Measurements from ENCODE around the gene HLA-DPA1.

Gene HLA-DPA1

GRCh38 chr6:33073431-33073871, at the start of gene HLA-DPA1:
Gene HLA-DPA1, minus strand, starts transcription at chr6:33073649.
- Histone ChIP-seq H3K27ac (ENCODE audit: low read depth, low read length) (no peak within 1 kb of the TSS), H3K9ac (ENCODE audit: low read length) (peak within 1 kb of the TSS; percentile 35), H3K36me3 (ENCODE audit: control insufficient read depth, insufficient read depth, low read length) (no peaks in the 10 kb centered on the region), H3K27me3 (ENCODE audit: control insufficient read depth, insufficient read depth, low read length) (no peaks in the 10 kb centered on the region), H3K4me3 (ENCODE audit: low read length) (peak within 1 kb of the TSS; percentile 57), H3K4me1 (ENCODE audit: control insufficient read depth, insufficient read depth, low read length) (no peaks in the 10 kb centered on the region)

- no peaks in the 10 kb centered on the region for H3K4me1 ChIP-seq (ENCODE audit: control insufficient read depth, insufficient read depth, low read length)
- no peak overlapping the region for H3K4me3 ChIP-seq (ENCODE audit: low read length)
- H3K27me3 ChIP-seq (ENCODE audit: control insufficient read depth, insufficient read depth, low read length): no peaks in the 10 kb centered on the region
- H3K9ac ChIP-seq (ENCODE audit: low read length): no peak overlapping the region
- no peaks in the 10 kb centered on the region for H3K36me3 ChIP-seq (ENCODE audit: control insufficient read depth, insufficient read depth, low read length)
- H3K27ac ChIP-seq (ENCODE audit: low read depth, low read length): no peak overlapping the region
Measured at GRCh38 chr6:33123181-33123580, 49.7 kb upstream of the HLA-DPA1 start.

- Histone ChIP-seq H3K4me1 (ENCODE audit: control insufficient read depth, insufficient read depth, low read length) (no peaks in the 10 kb centered on the region), H3K4me3 (ENCODE audit: low read length) (no peak overlapping the region), H3K27me3 (ENCODE audit: control insufficient read depth, insufficient read depth, low read length) (peaks cover 12% of the 10 kb centered on the region), H3K36me3 (ENCODE audit: control insufficient read depth, insufficient read depth, low read length) (no peaks in the 10 kb centered on the region), H3K27ac (ENCODE audit: low read depth, low read length) (no peak overlapping the region), H3K9ac (ENCODE audit: low read length) (no peak overlapping the region)
Measured at GRCh38 chr6:33120001-33120400, 46.6 kb upstream of the HLA-DPA1 start.

GRCh38 chr6:33118525-33119123, 45.2 kb upstream of the HLA-DPA1 start:
- peaks cover 12% of the 10 kb centered on the region for H3K27me3 ChIP-seq (ENCODE audit: control insufficient read depth, insufficient read depth, low read length)
- no peaks in the 10 kb centered on the region for H3K36me3 ChIP-seq (ENCODE audit: control insufficient read depth, insufficient read depth, low read length)
- H3K4me1 ChIP-seq (ENCODE audit: control insufficient read depth, insufficient read depth, low read length): no peaks in the 10 kb centered on the region
- H3K4me3 ChIP-seq (ENCODE audit: low read length): no peak overlapping the region
- H3K27ac ChIP-seq (ENCODE audit: low read depth, low read length): no peak overlapping the region
- H3K9ac ChIP-seq (ENCODE audit: low read length): no peak overlapping the region

GRCh38 chr6:33117811-33118277, 44.4 kb upstream of the HLA-DPA1 start:
- Histone ChIP-seq H3K9ac (ENCODE audit: low read length) (no peak overlapping the region), H3K27ac (ENCODE audit: low read depth, low read length) (no peak overlapping the region), H3K27me3 (ENCODE audit: control insufficient read depth, insufficient read depth, low read length) (peaks cover 12% of the 10 kb centered on the region), H3K4me3 (ENCODE audit: low read length) (no peak overlapping the region), H3K36me3 (ENCODE audit: control insufficient read depth, insufficient read depth, low read length) (no peaks in the 10 kb centered on the region), H3K4me1 (ENCODE audit: control insufficient read depth, insufficient read depth, low read length) (no peaks in the 10 kb centered on the region)

DNA sequence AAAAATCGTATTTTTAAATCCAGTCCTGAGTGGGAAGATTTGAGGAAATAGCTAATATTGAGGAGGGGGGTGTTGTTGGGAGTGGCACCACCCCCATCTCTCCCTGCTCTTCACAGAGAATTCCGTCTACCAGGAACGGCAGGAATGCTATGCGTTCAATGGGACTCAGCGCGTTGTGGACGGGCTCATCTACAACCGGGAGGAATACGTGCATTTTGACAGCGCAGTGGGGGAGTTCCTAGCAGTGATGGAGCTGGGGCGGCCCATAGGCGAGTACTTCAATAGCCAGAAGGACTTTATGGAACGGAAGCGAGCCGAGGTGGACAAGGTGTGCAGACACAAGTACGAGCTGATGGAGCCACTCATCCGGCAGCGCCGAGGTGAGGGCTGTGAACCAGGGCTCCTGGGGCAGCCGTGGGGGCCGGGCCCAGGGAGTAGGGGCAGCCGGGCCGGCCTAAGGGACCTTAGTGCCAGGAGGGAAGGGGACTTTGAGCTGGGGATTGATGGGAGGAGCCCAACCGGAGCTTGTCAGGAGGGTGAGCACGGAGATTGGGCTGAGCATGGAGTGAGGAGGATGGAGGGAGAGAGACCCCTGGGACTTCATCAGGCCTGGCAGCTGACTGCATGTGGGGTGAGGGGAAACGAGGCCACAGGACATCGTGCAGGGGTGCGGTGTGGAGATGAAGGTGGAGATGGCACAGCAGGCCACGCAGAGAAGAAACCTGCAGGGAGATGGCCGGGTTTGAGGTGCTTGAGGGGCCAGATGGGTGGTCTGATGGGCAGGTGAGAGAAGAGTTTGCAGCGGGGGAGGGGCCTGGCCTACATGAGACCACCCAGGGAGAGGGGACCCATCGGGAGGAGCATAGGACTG, 43.6 kb upstream of the HLA-DPA1 start:
- H3K27me3 ChIP-seq (ENCODE audit: control insufficient read depth, insufficient read depth, low read length): peaks cover 15% of the 10 kb centered on the region
- no peaks in the 10 kb centered on the region for H3K36me3 ChIP-seq (ENCODE audit: control insufficient read depth, insufficient read depth, low read length)
- no peak overlapping the region for H3K4me3 ChIP-seq (ENCODE audit: low read length)
- no peak overlapping the region for H3K27ac ChIP-seq (ENCODE audit: low read depth, low read length)
- no peaks in the 10 kb centered on the region for H3K4me1 ChIP-seq (ENCODE audit: control insufficient read depth, insufficient read depth, low read length)
- H3K9ac ChIP-seq (ENCODE audit: low read length): no peak overlapping the region

DNA sequence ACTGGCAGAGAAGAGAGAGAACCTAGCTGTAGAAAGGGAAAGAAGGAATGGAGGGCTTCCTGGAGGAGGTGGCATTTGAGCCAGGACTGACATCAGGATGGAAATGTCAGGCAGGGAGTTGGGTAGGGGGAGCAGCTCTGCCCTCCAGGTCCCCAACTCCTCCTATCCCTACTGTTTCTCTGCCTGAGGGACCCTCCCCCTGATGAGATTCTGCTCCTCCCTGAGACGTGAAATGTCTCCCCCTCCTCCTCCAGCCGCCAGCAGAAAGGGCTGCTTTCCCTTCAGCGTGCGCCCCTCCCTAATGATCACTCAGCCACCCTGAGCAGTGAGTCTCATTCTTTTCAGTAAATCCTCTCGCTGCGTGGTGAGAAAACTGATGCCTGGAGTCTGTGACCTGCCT, 43.0 kb upstream of the HLA-DPA1 start:
- Histone ChIP-seq H3K4me3 (ENCODE audit: low read length) (no peak overlapping the region), H3K27me3 (ENCODE audit: control insufficient read depth, insufficient read depth, low read length) (peaks cover 15% of the 10 kb centered on the region), H3K27ac (ENCODE audit: low read depth, low read length) (no peak overlapping the region)

DNA sequence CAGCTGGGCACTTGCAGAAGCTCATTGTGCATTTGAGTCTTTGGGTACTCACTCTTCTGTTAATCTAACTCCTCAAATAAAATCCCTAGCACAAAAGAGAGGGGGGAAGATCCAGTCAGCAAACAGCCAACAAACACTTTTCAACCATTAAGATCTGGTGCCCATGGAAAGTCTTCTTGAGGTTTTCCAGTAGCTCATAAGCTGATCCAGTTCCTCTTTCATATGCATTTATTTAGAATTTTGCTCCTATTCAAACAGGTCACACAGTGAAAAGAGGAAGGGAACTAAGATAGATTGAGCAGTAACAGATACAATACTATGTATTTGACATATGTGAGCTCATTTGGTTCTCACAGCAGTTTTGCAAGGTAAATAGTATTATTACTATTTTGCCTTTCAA, 41.0 kb upstream of the HLA-DPA1 start:
- peaks cover 15% of the 10 kb centered on the region for H3K27me3 ChIP-seq (ENCODE audit: control insufficient read depth, insufficient read depth, low read length)
- no peak overlapping the region for H3K4me3 ChIP-seq (ENCODE audit: low read length)
- H3K36me3 ChIP-seq (ENCODE audit: control insufficient read depth, insufficient read depth, low read length): no peaks in the 10 kb centered on the region
- H3K27ac ChIP-seq (ENCODE audit: low read depth, low read length): no peak overlapping the region
- no peak overlapping the region for H3K9ac ChIP-seq (ENCODE audit: low read length)
- no peaks in the 10 kb centered on the region for H3K4me1 ChIP-seq (ENCODE audit: control insufficient read depth, insufficient read depth, low read length)

More for the DNA sequence above, 43.0 kb upstream of the HLA-DPA1 start:
- no peaks in the 10 kb centered on the region for H3K36me3 ChIP-seq (ENCODE audit: control insufficient read depth, insufficient read depth, low read length)
- H3K9ac ChIP-seq (ENCODE audit: low read length): no peak overlapping the region
- no peaks in the 10 kb centered on the region for H3K4me1 ChIP-seq (ENCODE audit: control insufficient read depth, insufficient read depth, low read length)

DNA sequence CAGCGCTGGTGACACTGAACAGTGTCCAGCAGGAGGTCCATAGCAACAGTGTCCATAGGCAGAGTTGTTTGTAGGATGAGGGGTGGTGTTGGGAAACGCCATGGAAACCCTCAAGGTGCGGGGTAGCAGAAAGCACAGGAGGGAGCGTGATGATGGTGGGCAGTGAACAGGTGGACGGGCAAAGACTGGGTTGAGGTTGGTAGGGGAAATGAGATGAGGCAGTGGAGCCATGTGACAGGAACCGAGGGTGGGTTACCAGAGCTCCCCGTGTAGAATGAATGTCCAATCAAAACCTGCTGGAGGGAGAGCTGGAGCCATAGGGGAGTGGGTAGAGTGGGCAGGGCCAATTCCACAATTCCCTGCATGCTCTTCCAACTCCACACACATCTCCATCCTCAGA, 40.3 kb upstream of the HLA-DPA1 start:
- Histone ChIP-seq H3K27ac (ENCODE audit: low read depth, low read length) (no peak overlapping the region), H3K4me3 (ENCODE audit: low read length) (no peak overlapping the region), H3K4me1 (ENCODE audit: control insufficient read depth, insufficient read depth, low read length) (no peaks in the 10 kb centered on the region), H3K36me3 (ENCODE audit: control insufficient read depth, insufficient read depth, low read length) (no peaks in the 10 kb centered on the region), H3K9ac (ENCODE audit: low read length) (no peak overlapping the region), H3K27me3 (ENCODE audit: control insufficient read depth, insufficient read depth, low read length) (peaks cover 15% of the 10 kb centered on the region)

DNA sequence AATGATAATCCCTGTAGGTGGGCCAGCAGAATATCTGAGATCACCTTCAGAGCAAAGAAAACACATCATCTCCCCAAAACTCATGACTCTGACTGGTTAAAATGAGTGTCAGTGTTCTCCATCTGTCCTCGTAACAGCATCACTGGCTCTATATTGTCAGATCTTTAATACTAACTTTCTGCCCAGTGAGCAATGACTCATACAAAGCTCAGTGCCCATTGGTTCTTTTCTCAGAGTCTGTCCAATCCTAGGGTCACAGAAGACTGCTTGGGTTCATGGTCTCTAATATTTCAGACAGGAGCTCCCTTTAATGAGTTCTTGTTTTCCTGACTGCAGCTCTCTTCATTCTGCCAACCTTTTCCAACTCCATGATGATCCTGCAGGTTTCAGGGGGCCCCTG, 38.7 kb upstream of the HLA-DPA1 start:
- H3K27me3 ChIP-seq (ENCODE audit: control insufficient read depth, insufficient read depth, low read length): peaks cover 11% of the 10 kb centered on the region
- no peak overlapping the region for H3K4me3 ChIP-seq (ENCODE audit: low read length)
- no peak overlapping the region for H3K27ac ChIP-seq (ENCODE audit: low read depth, low read length)
- no peaks in the 10 kb centered on the region for H3K36me3 ChIP-seq (ENCODE audit: control insufficient read depth, insufficient read depth, low read length)
- H3K9ac ChIP-seq (ENCODE audit: low read length): no peak overlapping the region
- H3K4me1 ChIP-seq (ENCODE audit: control insufficient read depth, insufficient read depth, low read length): no peaks in the 10 kb centered on the region

DNA sequence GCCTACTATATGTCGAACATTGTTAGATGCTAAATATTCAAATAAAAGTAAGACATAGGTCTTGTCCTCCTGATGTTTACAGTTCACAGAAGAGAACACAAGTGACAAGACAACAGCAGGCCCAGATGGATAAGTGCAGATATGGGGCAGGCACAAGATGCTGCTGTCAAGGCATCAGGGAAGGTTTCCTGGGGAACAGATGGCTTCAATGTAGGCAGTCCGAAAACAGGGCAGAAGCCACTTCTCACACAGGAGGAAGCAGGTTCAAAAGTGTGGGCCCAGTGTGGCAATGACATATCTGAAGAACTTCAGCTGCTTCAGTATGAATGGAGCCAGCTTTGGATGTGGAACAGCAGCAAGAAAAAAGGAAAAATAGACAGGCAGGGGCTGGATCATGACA, 34.9 kb upstream of the HLA-DPA1 start:
- no peaks in the 10 kb centered on the region for H3K36me3 ChIP-seq (ENCODE audit: control insufficient read depth, insufficient read depth, low read length)
- peaks cover 3% of the 10 kb centered on the region for H3K27me3 ChIP-seq (ENCODE audit: control insufficient read depth, insufficient read depth, low read length)
- no peak overlapping the region for H3K27ac ChIP-seq (ENCODE audit: low read depth, low read length)
- no peak overlapping the region for H3K4me3 ChIP-seq (ENCODE audit: low read length)
- H3K4me1 ChIP-seq (ENCODE audit: control insufficient read depth, insufficient read depth, low read length): no peaks in the 10 kb centered on the region
- H3K9ac ChIP-seq (ENCODE audit: low read length): no peak overlapping the region

GRCh38 chr6:33107641-33108040, 34.2 kb upstream of the HLA-DPA1 start:
- H3K4me1 ChIP-seq (ENCODE audit: control insufficient read depth, insufficient read depth, low read length): no peaks in the 10 kb centered on the region
- no peak overlapping the region for H3K27ac ChIP-seq (ENCODE audit: low read depth, low read length)
- no peak overlapping the region for H3K4me3 ChIP-seq (ENCODE audit: low read length)
- peaks cover 2% of the 10 kb centered on the region for H3K27me3 ChIP-seq (ENCODE audit: control insufficient read depth, insufficient read depth, low read length)
- no peak overlapping the region for H3K9ac ChIP-seq (ENCODE audit: low read length)
- H3K36me3 ChIP-seq (ENCODE audit: control insufficient read depth, insufficient read depth, low read length): no peaks in the 10 kb centered on the region

Data from rectal smooth muscle tissue (tissue), 1 donor.